ENCODE measurements around the gene FAM221B.

DNA sequence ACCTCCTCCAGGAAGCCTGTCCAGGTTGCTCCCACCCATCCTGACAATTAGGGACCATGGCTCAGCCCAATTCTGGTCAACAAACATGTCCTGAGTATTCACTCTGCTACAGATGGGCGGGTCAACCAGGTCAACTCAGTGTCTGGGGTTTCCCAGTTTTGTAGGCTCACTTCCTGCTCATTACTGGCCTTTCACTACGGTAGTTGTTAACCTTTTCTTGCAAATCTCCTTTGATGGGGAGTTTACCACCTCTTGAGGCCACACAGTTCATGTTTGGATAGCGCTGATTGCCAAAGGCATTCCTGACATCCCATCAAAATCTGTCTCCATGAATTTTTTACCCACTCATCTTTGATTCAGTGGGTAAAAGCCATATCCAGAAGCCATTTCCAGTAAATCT, 14.3 kb upstream of the FAM221B start:
- no peak for TF ChIP-seq POLR2A (IDR thresholded peaks at IDR 0.05)
- TF ChIP-seq, protein P1, sequence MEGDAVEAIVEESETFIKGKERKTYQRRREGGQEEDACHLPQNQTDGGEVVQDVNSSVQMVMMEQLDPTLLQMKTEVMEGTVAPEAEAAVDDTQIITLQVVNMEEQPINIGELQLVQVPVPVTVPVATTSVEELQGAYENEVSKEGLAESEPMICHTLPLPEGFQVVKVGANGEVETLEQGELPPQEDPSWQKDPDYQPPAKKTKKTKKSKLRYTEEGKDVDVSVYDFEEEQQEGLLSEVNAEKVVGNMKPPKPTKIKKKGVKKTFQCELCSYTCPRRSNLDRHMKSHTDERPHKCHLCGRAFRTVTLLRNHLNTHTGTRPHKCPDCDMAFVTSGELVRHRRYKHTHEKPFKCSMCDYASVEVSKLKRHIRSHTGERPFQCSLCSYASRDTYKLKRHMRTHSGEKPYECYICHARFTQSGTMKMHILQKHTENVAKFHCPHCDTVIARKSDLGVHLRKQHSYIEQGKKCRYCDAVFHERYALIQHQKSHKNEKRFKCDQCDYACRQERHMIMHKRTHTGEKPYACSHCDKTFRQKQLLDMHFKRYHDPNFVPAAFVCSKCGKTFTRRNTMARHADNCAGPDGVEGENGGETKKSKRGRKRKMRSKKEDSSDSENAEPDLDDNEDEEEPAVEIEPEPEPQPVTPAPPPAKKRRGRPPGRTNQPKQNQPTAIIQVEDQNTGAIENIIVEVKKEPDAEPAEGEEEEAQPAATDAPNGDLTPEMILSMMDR (IDR thresholded peaks at IDR 0.05 in 4 of 5, conservative IDR thresholded peaks at IDR 0.05 in 1 of 5): no peak
